ENCODE data around the gene GALNT16.

- TF ChIP-seq CTCF (IDR thresholded peaks at IDR 0.05; ENCODE audit: control extremely low read depth in 1 of 3, insufficient read depth in 1 of 3, low read depth in 1 of 3, low read length in 3 of 3): no peak
- TF ChIP-seq POLR2AphosphoS5 (IDR thresholded peaks at IDR 0.05; ENCODE audit: low read depth, low read length): no peak
- TF ChIP-seq POLR2A (IDR thresholded peaks at IDR 0.05; ENCODE audit: control extremely low read depth in 1 of 2, low read depth in 2 of 2, low read length in 2 of 2): no peak
- TF ChIP-seq HDAC2 (IDR thresholded peaks at IDR 0.05; ENCODE audit: borderline replicate concordance in 1 of 2, low read depth in 2 of 2, low read length in 2 of 2): no peak
- no peak for TF ChIP-seq KDM1A (IDR thresholded peaks at IDR 0.05; ENCODE audit: borderline replicate concordance, low read length)
- TF ChIP-seq, protein P1, sequence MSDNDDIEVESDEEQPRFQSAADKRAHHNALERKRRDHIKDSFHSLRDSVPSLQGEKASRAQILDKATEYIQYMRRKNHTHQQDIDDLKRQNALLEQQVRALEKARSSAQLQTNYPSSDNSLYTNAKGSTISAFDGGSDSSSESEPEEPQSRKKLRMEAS (IDR thresholded peaks at IDR 0.05): no peak
- TF ChIP-seq ASH2L (IDR thresholded peaks at IDR 0.05; ENCODE audit: low read length): no peak
- no peak for TF ChIP-seq TAF1 (IDR thresholded peaks at IDR 0.05; ENCODE audit: low read depth, low read length)
- TF ChIP-seq JUND (IDR thresholded peaks at IDR 0.05; ENCODE audit: low read length): no peak
Measured at GRCh38 chr14:69345402-69345801, 85.4 kb downstream of the GALNT16 start.

All from H1 (cell line).